ENCODE data around the gene AMHR2. TPM values are rescaled to one million over a fixed set of nuclear protein-coding genes. Genes with fewer than 3 reads are reported as not detected.
A peak's percentile ranks its signal among the peaks of the same experiment; 100 is the strongest.

AMHR2 gene
- total RNA-seq, 1 donor from 2014 or later = not detected

DNA sequence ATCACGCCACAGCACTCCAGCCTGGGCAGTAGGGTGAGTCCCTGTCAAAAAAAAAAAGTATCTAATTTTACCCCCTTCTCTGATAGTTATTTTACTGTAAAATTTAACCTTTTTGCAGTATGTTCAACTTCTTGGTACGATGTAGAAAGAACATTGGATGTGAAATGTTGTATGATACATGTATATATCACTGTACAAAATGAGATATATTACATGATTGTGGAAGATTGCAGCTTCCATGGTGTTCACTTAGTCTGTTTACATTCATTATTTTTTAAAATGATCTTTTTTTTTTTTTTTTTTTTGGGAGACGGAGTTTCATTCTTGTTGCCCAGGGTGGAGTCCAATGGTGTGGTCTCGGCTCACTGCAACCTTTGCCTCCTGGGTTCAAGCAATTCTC, 34.7 kb upstream of the AMHR2 start:
- Histone ChIP-seq H3K9ac (no peak overlapping the region), H3K9me3 (ENCODE audit: low read depth) (no peaks in the 10 kb centered on the region), H3K27me3 (no peaks in the 10 kb centered on the region), H3K4me2 (no peak overlapping the region), H2AFZ (replicated peaks) (no peak overlapping the region), H3K4me1 (peaks cover 9% of the 10 kb centered on the region), H3K27ac (no peak overlapping the region), H3K4me3 (no peak overlapping the region), H3K36me3 (no peaks in the 10 kb centered on the region), H4K20me1 (ENCODE audit: low read depth) (peaks cover 75% of the 10 kb centered on the region), H3K79me2 (ENCODE audit: low read depth) (peaks cover 98% of the 10 kb centered on the region), H3F3A (ENCODE audit: low read depth) (peaks cover 4% of the 10 kb centered on the region)
- Mint-ChIP-seq H3K4me1 (peaks cover 30% of the 10 kb centered on the region), H3K27ac (no peak overlapping the region), H3K9me3 (no peaks in the 10 kb centered on the region), H3K36me3 (peaks cover 31% of the 10 kb centered on the region), H3K4me3 (no peak overlapping the region), H3K27me3 (ENCODE audit: insufficient read depth, low read depth) (peaks cover 5% of the 10 kb centered on the region)
- TF ChIP-seq EZH2 (IDR thresholded peaks at IDR 0.05) = no peak
- TF ChIP-seq, protein P1, sequence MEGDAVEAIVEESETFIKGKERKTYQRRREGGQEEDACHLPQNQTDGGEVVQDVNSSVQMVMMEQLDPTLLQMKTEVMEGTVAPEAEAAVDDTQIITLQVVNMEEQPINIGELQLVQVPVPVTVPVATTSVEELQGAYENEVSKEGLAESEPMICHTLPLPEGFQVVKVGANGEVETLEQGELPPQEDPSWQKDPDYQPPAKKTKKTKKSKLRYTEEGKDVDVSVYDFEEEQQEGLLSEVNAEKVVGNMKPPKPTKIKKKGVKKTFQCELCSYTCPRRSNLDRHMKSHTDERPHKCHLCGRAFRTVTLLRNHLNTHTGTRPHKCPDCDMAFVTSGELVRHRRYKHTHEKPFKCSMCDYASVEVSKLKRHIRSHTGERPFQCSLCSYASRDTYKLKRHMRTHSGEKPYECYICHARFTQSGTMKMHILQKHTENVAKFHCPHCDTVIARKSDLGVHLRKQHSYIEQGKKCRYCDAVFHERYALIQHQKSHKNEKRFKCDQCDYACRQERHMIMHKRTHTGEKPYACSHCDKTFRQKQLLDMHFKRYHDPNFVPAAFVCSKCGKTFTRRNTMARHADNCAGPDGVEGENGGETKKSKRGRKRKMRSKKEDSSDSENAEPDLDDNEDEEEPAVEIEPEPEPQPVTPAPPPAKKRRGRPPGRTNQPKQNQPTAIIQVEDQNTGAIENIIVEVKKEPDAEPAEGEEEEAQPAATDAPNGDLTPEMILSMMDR (IDR thresholded peaks at IDR 0.05) = no peak
- DNase-seq (ENCODE audit: low spot score) = no peak

DNA sequence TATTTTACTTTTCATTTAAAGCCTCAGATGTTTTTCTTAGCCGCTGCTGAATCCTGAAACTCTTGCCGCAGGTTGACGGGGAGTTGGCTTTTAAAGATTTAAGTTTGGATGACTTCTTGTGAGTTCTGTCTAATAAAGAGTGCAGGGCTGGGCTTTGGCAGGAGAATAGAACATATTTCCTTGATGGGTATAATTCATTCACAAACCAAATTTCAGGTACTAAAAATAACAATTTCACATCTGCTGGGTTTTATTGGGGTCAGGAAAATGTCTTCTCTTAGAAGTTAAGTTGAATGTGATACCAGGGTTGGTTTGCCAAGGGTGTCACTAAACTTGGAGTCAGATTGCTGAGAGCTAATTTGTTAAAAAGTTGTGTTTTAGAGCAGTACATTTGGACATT, 34.0 kb upstream of the AMHR2 start:
- Histone ChIP-seq H3K36me3 (no peaks in the 10 kb centered on the region), H3K9ac (no peak overlapping the region), H3K27me3 (no peaks in the 10 kb centered on the region), H4K20me1 (ENCODE audit: low read depth) (peaks cover 68% of the 10 kb centered on the region), H3K9me3 (ENCODE audit: low read depth) (no peaks in the 10 kb centered on the region), H3K4me2 (no peak overlapping the region), H3K4me3 (no peak overlapping the region), H3K27ac (peak overlapping the region; percentile 58), H2AFZ (replicated peaks) (no peak overlapping the region), H3F3A (ENCODE audit: low read depth) (peaks cover 4% of the 10 kb centered on the region), H3K79me2 (ENCODE audit: low read depth) (peaks cover 94% of the 10 kb centered on the region), H3K4me1 (peaks cover 9% of the 10 kb centered on the region)
- peaks cover 26% of the 10 kb centered on the region for H3K4me1 Mint-ChIP-seq
- H3K27me3 Mint-ChIP-seq (ENCODE audit: insufficient read depth, low read depth) = peaks cover 5% of the 10 kb centered on the region
- TF ChIP-seq, protein P1 (IDR thresholded peaks at IDR 0.05) = no peak
- TF ChIP-seq EZH2 (IDR thresholded peaks at IDR 0.05) (no peak), EZH2phosphoT487 (IDR thresholded peaks at IDR 0.05) (no peak)
- H3K36me3 Mint-ChIP-seq = peaks cover 27% of the 10 kb centered on the region
- no peak overlapping the region for H3K4me3 Mint-ChIP-seq
- no peaks in the 10 kb centered on the region for H3K9me3 Mint-ChIP-seq
- DNase-seq (ENCODE audit: low spot score) = no peak
- no peak overlapping the region for H3K27ac Mint-ChIP-seq

DNA sequence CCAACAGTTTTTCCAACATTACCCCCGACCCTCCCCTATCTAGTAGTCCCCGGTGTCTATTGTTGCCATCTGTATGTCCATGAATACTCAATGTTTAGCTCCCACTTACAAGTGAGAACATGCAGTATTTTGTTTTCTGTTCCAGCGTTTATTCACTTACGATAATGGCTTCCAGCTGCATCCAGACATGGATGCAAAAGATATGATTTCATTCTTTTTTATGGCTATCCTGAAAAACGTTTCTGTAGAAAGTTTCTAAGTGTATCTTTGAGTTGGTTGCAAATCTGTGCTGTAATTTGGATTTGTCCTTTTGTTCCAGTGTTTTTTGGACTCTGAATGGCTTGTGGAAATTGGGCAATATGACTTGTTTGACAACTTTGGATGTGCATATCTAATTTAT, 31.9 kb upstream of the AMHR2 start:
- DNase-seq (ENCODE audit: low spot score) = no peak

More for the DNA sequence above, 31.9 kb upstream of the AMHR2 start:
- no peak overlapping the region for H3K4me3 Mint-ChIP-seq
- H3K9me3 ChIP-seq (ENCODE audit: low read depth) = no peaks in the 10 kb centered on the region
- peaks cover 3% of the 10 kb centered on the region for H3K27me3 Mint-ChIP-seq (ENCODE audit: insufficient read depth, low read depth)
- H3F3A ChIP-seq (ENCODE audit: low read depth) = peaks cover 1% of the 10 kb centered on the region
- no peaks in the 10 kb centered on the region for H3K36me3 ChIP-seq
- H3K4me2 ChIP-seq = no peak overlapping the region
- H3K4me1 ChIP-seq = peaks cover 9% of the 10 kb centered on the region
- TF ChIP-seq, protein P1 (IDR thresholded peaks at IDR 0.05) = no peak
- TF ChIP-seq EZH2phosphoT487 (IDR thresholded peaks at IDR 0.05) (no peak), EZH2 (IDR thresholded peaks at IDR 0.05) (no peak)
- peaks cover 21% of the 10 kb centered on the region for H3K36me3 Mint-ChIP-seq
- no peaks in the 10 kb centered on the region for H3K9me3 Mint-ChIP-seq
- no peaks in the 10 kb centered on the region for H3K27me3 ChIP-seq
- H4K20me1 ChIP-seq (ENCODE audit: low read depth) = peaks cover 57% of the 10 kb centered on the region
- H3K27ac Mint-ChIP-seq = no peak overlapping the region
- no peak overlapping the region for H3K27ac ChIP-seq
- H3K4me1 Mint-ChIP-seq = peaks cover 21% of the 10 kb centered on the region
- no peak overlapping the region for H3K9ac ChIP-seq
- H3K79me2 ChIP-seq (ENCODE audit: low read depth) = peaks cover 94% of the 10 kb centered on the region
- H3K4me3 ChIP-seq = no peak overlapping the region
- no peak overlapping the region for H2AFZ ChIP-seq (replicated peaks)

Measured in neural progenitor cell (in vitro differentiated cells).